ENCODE data around the gene EIF4B. TPM values are rescaled to one million over a fixed set of nuclear protein-coding genes. Genes with fewer than 3 reads are reported as not detected.

Gene EIF4B
- total RNA-seq, 1 experiment from 2014 or later: 713 TPM

DNA sequence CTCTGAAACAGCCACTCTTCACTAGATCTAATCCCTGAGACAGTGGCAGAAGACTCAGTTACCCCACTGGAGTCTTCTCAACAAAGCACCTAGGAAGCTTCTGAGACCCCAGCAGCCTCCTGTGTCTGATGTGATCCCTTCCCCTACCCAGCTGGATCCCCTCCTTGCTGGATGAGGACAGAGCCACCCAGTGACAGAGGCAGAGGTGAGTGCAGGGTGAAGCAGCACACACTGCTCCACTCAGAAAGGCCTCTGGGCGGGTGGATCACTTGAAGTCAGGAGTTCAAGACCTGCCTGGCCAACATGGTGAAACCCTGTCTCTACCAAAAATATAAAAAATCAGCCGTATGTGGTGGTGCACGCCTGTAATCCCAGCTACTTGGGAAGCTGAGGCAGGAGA lies 70.2 kb downstream of the EIF4B start:
- no peak overlapping the region for H3K27ac ChIP-seq (ENCODE audit: insufficient read length, low read depth, low read length)
- peaks cover 2% of the 10 kb centered on the region; the same call in 1 of the 2 replicates for H3K4me1 ChIP-seq (ENCODE audit: insufficient read depth, low read length)

More for the DNA sequence above, 70.2 kb downstream of the EIF4B start:
- H3K4me1 Mint-ChIP-seq: peaks cover 22 to 26% of the 10 kb centered on the region in 2 experiments
- Histone ChIP-seq H4K20me1 (ENCODE audit: control insufficient read depth, insufficient read depth, insufficient read length) (no peaks in the 10 kb centered on the region), H3K23me2 (ENCODE audit: insufficient read length, low read depth, low read length, poor library complexity, severe bottlenecking) (no peaks in the 10 kb centered on the region), H2BK5ac (ENCODE audit: insufficient read length, low read length) (no peak overlapping the region), H3K27me3 (ENCODE audit: insufficient read depth, low read length) (no peaks in the 10 kb centered on the region), H2BK20ac (ENCODE audit: low read depth, low read length, poor library complexity, severe bottlenecking) (no peak overlapping the region), H2BK15ac (ENCODE audit: low read depth, low read length) (no peak overlapping the region), H3K79me2 (ENCODE audit: insufficient read depth, low read length) (no peaks in the 10 kb centered on the region), H3T11ph (ENCODE audit: low read length) (no peak overlapping the region), H2BK12ac (ENCODE audit: insufficient read length, low read depth, low read length) (no peak overlapping the region), H4K8ac (replicated peaks; ENCODE audit: insufficient read length, low read depth, low read length) (no peak overlapping the region), H3K56ac (ENCODE audit: insufficient read length, low read depth, low read length) (no peak overlapping the region), H4K5ac (ENCODE audit: insufficient read length, low read depth, low read length) (no peak overlapping the region), H3K9me3 (ENCODE audit: control insufficient read depth, low read depth, low read length) (no peaks in the 10 kb centered on the region), H3K79me1 (ENCODE audit: insufficient read depth, low read depth, low read length, poor library complexity, severe bottlenecking) (no peaks in the 10 kb centered on the region), H3K23ac (ENCODE audit: insufficient read length, low read depth, low read length) (no peak overlapping the region), H4K91ac (ENCODE audit: insufficient read length, low read depth, low read length) (no peak overlapping the region), H3K4me2 (ENCODE audit: insufficient read depth, insufficient read length, low read length) (no peak overlapping the region), H2AFZ (ENCODE audit: low read length) (no peak overlapping the region), H3K9ac (ENCODE audit: extremely low read depth, insufficient read length, low read length) (no peak overlapping the region), H2AK5ac (ENCODE audit: insufficient read length, low read length) (no peak overlapping the region), H3K4ac (ENCODE audit: low read depth, low read length) (no peak overlapping the region), H2BK120ac (ENCODE audit: low read depth, low read length, poor library complexity, severe bottlenecking) (no peak overlapping the region), H3K14ac (ENCODE audit: insufficient read depth, low read length) (no peak overlapping the region), H3K18ac (ENCODE audit: insufficient read length, low read depth, low read length) (no peak overlapping the region)
- H3K27me3 Mint-ChIP-seq (ENCODE audit: low read depth): peaks cover 17% of the 10 kb centered on the region
- WGBS (ENCODE audit: extremely low coverage, insufficient read length, low lambda C conversion rate): no CpG with 5 or more reads among the region's 3 CpGs
- no peak for DNase-seq
- no peaks in the 10 kb centered on the region for H3K9me3 Mint-ChIP-seq
- TF ChIP-seq, protein P1, sequence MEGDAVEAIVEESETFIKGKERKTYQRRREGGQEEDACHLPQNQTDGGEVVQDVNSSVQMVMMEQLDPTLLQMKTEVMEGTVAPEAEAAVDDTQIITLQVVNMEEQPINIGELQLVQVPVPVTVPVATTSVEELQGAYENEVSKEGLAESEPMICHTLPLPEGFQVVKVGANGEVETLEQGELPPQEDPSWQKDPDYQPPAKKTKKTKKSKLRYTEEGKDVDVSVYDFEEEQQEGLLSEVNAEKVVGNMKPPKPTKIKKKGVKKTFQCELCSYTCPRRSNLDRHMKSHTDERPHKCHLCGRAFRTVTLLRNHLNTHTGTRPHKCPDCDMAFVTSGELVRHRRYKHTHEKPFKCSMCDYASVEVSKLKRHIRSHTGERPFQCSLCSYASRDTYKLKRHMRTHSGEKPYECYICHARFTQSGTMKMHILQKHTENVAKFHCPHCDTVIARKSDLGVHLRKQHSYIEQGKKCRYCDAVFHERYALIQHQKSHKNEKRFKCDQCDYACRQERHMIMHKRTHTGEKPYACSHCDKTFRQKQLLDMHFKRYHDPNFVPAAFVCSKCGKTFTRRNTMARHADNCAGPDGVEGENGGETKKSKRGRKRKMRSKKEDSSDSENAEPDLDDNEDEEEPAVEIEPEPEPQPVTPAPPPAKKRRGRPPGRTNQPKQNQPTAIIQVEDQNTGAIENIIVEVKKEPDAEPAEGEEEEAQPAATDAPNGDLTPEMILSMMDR (conservative IDR thresholded peaks at IDR 0.05): no peak
- no peak overlapping the region for H3K27ac Mint-ChIP-seq
- H3K4me3 Mint-ChIP-seq: no peak overlapping the region
- peaks cover 12 to 40% (median 29%) of the 10 kb centered on the region in 3 experiments for H3K36me3 Mint-ChIP-seq (ENCODE audit: insufficient read depth in 1 of 3, low read depth in 3 of 3)
